Sigmoid colon (tissue), 7 donors: Measurements from ENCODE around the gene KLHDC8A. TPM values are rescaled to one million over a fixed set of nuclear protein-coding genes. Genes with fewer than 3 reads are reported as not detected.
A peak's percentile ranks its signal among the peaks of the same experiment; 100 is the strongest.

ENCODE experiments used
- DNase-seq: peaks from one replicate; pipeline ENCODE4 v3.0.0-alpha.2; 2019
- H3K27ac ChIP-seq, 4 donors: fragments of 200-600 bp; sonication (generic); one replicate each; pipeline ENCODE4 v1.5.1; 2016 to 2019; ENCODE audit warnings: mild to moderate bottlenecking in 1 of 4
- H3K27me3 ChIP-seq, 3 donors: fragments of 200-600 bp; sonication (generic); one replicate each; pipeline ENCODE4 v1.5.1; 2019; ENCODE audit warnings: mild to moderate bottlenecking in 1 of 3
- H3K36me3 ChIP-seq, 4 donors: fragments of 200-600 bp; sonication (generic); one replicate each; pipeline ENCODE4 v1.5.1; 2016 to 2019
- H3K4me1 ChIP-seq, 4 donors: fragments of 200-600 bp; sonication (generic); one replicate each; pipeline ENCODE4 v1.5.1; 2017 to 2019
- H3K4me3 ChIP-seq, 4 donors: fragments of 200-600 bp; sonication (generic); one replicate each; pipeline ENCODE4 v1.5.1; 2017 to 2019; ENCODE audit warnings: mild to moderate bottlenecking in 2 of 4, moderate library complexity in 1 of 4
- H3K9me3 ChIP-seq, 4 donors: fragments of 200-600 bp in 3 of 4; sonication (generic) in 3 of 4; one replicate each; pipeline versions ENCODE4 v1.5.1 to v1.6.1; 2013 to 2019
- EP300 ChIP-seq, 4 donors: sonication (generic); formaldehyde crosslinking; IDR thresholded peaks; one replicate each; pipeline ENCODE4 v1.6.1; 2017; ENCODE audit warnings: antibody characterized with exemption in 4 of 4
- POLR2A ChIP-seq, 2 donors: fragments of 450-650 bp; IDR thresholded peaks; one replicate each; pipeline ENCODE4 v1.6.1; 2016; ENCODE audit warnings: antibody characterized with exemption in 2 of 2, mild to moderate bottlenecking in 2 of 2, moderate library complexity in 2 of 2
- POLR2AphosphoS5 ChIP-seq, 4 donors: sonication (generic); formaldehyde crosslinking; IDR thresholded peaks; one replicate each; pipeline ENCODE4 v1.6.1; 2017; ENCODE audit warnings: antibody characterized with exemption in 4 of 4
- WGBS, 2 donors: extraction: QIAGEN DNeasy Blood & Tissue Kit; methylation state at CpG; one replicate each; pipeline ENCODE4 v1.1.7; 2013; 5-methylcytosine and 5-hydroxymethylcytosine counted together
- intact Hi-C: fragments of 100-400 bp; cut with DNase I; formaldehyde crosslinking; loops from one replicate; pipeline ENCODE4 v1.15.1; 2023
- polyA plus RNA-seq, 3 donors: library from polyadenylated mRNA; stranded (reverse); fragments of 200-250 nt; gene quantifications; one replicate each; pipeline ENCODE4 v1.2.3, GENCODE V29; 2013
- total RNA-seq, 4 donors: library from RNA; depleted of rRNA; stranded (reverse); fragments of >200 nt; gene quantifications; one replicate each; pipeline ENCODE4 v1.1.0, GENCODE V29; 2016
- TF ChIP-seq, protein P1 (sequence below), 4 experiments: fragments of 450-650 bp in 3 of 4; fragments of 200-600 bp in 1 of 4; IDR thresholded peaks; one replicate each; pipeline ENCODE4 v1.5.1; 2016 to 2019; ENCODE audit warnings: antibody characterized with exemption in 4 of 4, mild to moderate bottlenecking in 3 of 4, moderate library complexity in 2 of 4
- donor health status: healthy with polysubstance abuse.
- donor health status: Bipolar disorder and iron deficiency.
- donor health status: healthy.

KLHDC8A gene
- total and polyA plus RNA-seq, 7 donors = 0.69 to 1.7 (median 1.3) TPM; not detected in 1

DNA sequence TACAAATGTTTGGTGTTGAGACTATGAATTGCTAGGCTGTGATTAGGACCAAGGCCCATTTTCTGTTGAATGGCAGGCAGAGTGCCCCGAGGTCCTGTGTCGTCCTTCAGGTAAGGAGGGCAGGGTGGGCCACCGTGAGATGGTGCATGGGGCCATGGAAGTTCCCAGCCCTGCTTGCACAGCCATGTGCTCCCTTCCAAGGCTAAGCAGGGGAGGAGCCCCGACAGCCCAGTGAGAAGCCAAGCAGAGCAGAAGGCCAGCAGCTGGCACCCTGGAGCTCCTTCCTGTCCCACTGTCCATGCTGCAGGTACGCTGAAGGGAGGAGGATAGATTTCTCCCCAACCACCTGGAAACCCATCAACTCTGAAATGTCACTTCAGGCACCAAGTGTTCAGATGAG is 27.0 kb downstream of the KLHDC8A start:
- TF ChIP-seq, protein P1, sequence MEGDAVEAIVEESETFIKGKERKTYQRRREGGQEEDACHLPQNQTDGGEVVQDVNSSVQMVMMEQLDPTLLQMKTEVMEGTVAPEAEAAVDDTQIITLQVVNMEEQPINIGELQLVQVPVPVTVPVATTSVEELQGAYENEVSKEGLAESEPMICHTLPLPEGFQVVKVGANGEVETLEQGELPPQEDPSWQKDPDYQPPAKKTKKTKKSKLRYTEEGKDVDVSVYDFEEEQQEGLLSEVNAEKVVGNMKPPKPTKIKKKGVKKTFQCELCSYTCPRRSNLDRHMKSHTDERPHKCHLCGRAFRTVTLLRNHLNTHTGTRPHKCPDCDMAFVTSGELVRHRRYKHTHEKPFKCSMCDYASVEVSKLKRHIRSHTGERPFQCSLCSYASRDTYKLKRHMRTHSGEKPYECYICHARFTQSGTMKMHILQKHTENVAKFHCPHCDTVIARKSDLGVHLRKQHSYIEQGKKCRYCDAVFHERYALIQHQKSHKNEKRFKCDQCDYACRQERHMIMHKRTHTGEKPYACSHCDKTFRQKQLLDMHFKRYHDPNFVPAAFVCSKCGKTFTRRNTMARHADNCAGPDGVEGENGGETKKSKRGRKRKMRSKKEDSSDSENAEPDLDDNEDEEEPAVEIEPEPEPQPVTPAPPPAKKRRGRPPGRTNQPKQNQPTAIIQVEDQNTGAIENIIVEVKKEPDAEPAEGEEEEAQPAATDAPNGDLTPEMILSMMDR (IDR thresholded peaks at IDR 0.05) = no peak
- no peak for TF ChIP-seq POLR2AphosphoS5 (IDR thresholded peaks at IDR 0.05)
- no peak for DNase-seq
- 78 to 87% methylated on average over 5 of the region's 5 CpGs for WGBS, 2 donors
- intact Hi-C loops = no loop called here
- Histone ChIP-seq H3K4me1 (peaks cover 0 to 6% (median 2%) of the 10 kb centered on the region in 4 donors), H3K27ac (no peak overlapping the region), H3K36me3 (no peaks in the 10 kb centered on the region), H3K9me3 (no peaks in the 10 kb centered on the region), H3K27me3 (peaks cover 0 to 2% (median 0%) of the 10 kb centered on the region in 3 donors), H3K4me3 (no peak overlapping the region)

DNA sequence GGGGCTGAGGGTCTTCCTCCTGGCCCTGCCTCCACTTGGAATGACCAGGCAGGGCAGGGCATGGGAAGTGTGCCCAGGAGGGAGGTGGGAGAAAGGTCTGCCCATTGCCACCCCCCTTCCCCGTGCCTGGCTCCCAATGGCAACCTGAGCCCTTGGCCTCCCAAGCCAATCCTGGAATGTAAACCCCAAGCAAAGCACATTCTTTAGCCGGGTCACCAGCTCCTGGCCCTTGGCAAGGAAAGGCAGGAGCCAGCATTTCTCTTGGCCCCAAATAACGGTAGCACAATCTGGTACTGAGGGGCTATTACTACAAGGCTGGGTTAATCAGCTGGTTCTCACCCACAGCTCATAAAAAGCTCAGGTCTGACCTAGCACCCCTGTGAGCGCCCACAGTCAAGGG is 28.2 kb downstream of the KLHDC8A start:
- WGBS, 2 donors = 79% methylated on average over 4 of the region's 4 CpGs
- intact Hi-C loops = no loop called here
- Histone ChIP-seq H3K36me3 (no peaks in the 10 kb centered on the region), H3K27me3 (no peaks in the 10 kb centered on the region), H3K27ac (no peak overlapping the region), H3K4me1 (peaks cover 0 to 6% (median 2%) of the 10 kb centered on the region in 4 donors), H3K4me3 (no peak overlapping the region), H3K9me3 (no peaks in the 10 kb centered on the region)
- DNase-seq = no peak
- TF ChIP-seq POLR2AphosphoS5 (IDR thresholded peaks at IDR 0.05) = no peak
- TF ChIP-seq EP300 (IDR thresholded peaks at IDR 0.05) = no peak
- TF ChIP-seq POLR2A (IDR thresholded peaks at IDR 0.05) = no peak
- TF ChIP-seq, protein P1 (IDR thresholded peaks at IDR 0.05) = no peak

DNA sequence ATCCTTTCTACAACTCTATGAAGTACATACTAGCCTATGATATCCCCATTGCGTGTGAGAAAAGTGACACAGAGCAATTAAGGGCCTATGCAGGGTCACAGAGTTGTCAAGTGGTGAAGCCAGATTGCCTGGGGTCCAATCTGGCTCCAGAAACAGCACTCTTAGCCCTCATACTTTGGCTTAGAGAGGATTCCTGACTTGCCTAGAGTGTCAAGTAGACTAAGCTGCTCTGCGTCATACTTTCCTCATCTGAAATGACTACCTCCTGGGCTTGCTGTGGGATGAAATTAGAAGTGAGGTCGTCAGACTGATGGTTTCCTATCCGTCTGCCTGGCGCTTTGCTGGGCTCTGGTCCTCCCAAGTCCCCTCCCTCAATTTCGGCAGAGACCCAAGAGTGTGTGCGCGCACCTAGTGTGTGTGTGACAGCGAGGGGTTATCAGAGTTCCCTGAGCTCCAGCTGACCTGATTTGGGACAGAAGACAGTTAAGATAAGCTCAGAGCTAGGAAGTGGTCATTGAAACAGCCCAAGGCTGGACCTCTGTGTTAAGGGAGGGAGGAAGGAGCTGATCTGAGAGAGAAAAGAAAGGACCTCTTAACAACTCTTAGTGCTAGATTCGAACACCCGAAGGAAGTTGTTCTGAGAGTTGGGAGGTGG is 29.8 kb downstream of the KLHDC8A start:
- intact Hi-C loops = no loop called here
- no peak for DNase-seq
- TF ChIP-seq POLR2A (IDR thresholded peaks at IDR 0.05) (no peak), EP300 (IDR thresholded peaks at IDR 0.05) (no peak), POLR2AphosphoS5 (IDR thresholded peaks at IDR 0.05) (no peak)
- TF ChIP-seq, protein P1 (IDR thresholded peaks at IDR 0.05) = no peak
- 83 to 88% methylated on average over 11 of the region's 11 CpGs for WGBS, 2 donors
- Histone ChIP-seq H3K27ac (no peak overlapping the region), H3K36me3 (no peaks in the 10 kb centered on the region), H3K9me3 (no peaks in the 10 kb centered on the region), H3K27me3 (no peaks in the 10 kb centered on the region), H3K4me1 (peaks cover 0 to 7% (median 2%) of the 10 kb centered on the region in 4 donors), H3K4me3 (no peak overlapping the region)

DNA sequence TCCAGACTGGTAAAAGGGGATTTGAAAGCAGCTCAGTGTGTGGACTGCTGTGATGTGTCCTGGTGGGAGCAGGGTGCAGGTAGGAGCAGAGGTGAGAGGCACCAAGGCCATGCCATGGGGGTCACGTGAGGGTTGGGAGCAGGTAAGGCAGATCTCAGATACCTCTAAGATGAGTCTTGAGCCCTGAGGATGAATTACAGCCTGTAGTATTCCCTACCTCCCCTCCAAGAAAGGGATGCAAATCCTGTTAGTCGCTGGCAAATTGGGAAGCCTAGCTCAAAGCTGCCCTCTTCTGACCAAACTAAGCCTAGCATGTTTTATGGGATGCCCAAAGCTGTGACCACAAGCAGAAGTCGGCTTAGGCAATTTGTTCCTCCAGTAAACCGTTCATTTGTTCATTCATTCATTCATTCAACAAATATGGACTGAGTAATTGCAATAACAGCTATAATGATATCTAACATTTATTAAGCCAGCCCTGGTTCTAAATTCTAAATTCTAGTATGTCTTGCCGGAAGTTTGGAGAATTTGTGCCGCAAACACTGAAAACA is 31.3 kb downstream of the KLHDC8A start:
- Histone ChIP-seq H3K36me3 (no peaks in the 10 kb centered on the region), H3K4me3 (no peak overlapping the region), H3K9me3 (no peaks in the 10 kb centered on the region), H3K4me1 (peaks cover 4 to 18% (median 14%) of the 10 kb centered on the region in 4 donors), H3K27me3 (no peaks in the 10 kb centered on the region), H3K27ac (no peak overlapping the region)
- DNase-seq = peak; percentile 78
- intact Hi-C loops = loop anchor here (1.0 kb wide), 1 partner anchor 52 kb away; no protein-coding TSS in a partner anchor
- TF ChIP-seq, protein P1 (IDR thresholded peaks at IDR 0.05) = peak; percentile 32 to 76 (median 60)
- TF ChIP-seq POLR2A (IDR thresholded peaks at IDR 0.05) (no peak), POLR2AphosphoS5 (IDR thresholded peaks at IDR 0.05) (no peak)
- WGBS, 2 donors = 32 to 35% methylated on average over 6 of the region's 6 CpGs
